LoVo (cell line): Measurements from ENCODE around the gene EMILIN3.

ENCODE experiments used
- DNase-seq: peaks from one replicate; pipeline ENCODE4 v3.0.0-alpha.2; 2016; ENCODE audit warnings: low spot score

The EMILIN3 gene

GRCh38 chr20:41364236-41364855, 2.3 kb downstream of the EMILIN3 start:
- DNase-seq: no peak

- DNase-seq: no peak
Observed at GRCh38 chr20:41363601-41364000, 3.0 kb downstream of the EMILIN3 start.

GRCh38 chr20:41362748-41363140, 3.9 kb downstream of the EMILIN3 start:
- DNase-seq: no peak

GRCh38 chr20:41361757-41362747, 4.6 kb downstream of the EMILIN3 start:
- DNase-seq: no peak

GRCh38 chr20:41360831-41361756, 5.5 kb downstream of the EMILIN3 start:
- no peak for DNase-seq

GRCh38 chr20:41359541-41360011, 7.0 kb downstream of the EMILIN3 start:
- DNase-seq: no peak

- no peak for DNase-seq
Observed at GRCh38 chr20:41358717-41359116, 7.9 kb downstream of the EMILIN3 start.

GRCh38 chr20:41358230-41358629, 8.4 kb downstream of the EMILIN3 start:
- no peak for DNase-seq

- DNase-seq: no peak
Observed at GRCh38 chr20:41357424-41358163, 9.0 kb downstream of the EMILIN3 start.

- DNase-seq: no peak
Observed at GRCh38 chr20:41356951-41357350, 9.7 kb downstream of the EMILIN3 start.

GRCh38 chr20:41355598-41356203, 10.9 kb downstream of the EMILIN3 start:
- DNase-seq: no peak

GRCh38 chr20:41355192-41355591, 11.4 kb downstream of the EMILIN3 start:
- no peak for DNase-seq

- DNase-seq: no peak
Observed at GRCh38 chr20:41353530-41353929, 13.1 kb downstream of the EMILIN3 start.

- DNase-seq: no peak
Observed at GRCh38 chr20:41352666-41353065, 14.0 kb downstream of the EMILIN3 start.

GRCh38 chr20:41352106-41352505, 14.5 kb downstream of the EMILIN3 start:
- no peak for DNase-seq

- no peak for DNase-seq
Observed at GRCh38 chr20:41350408-41350962, 16.1 kb downstream of the EMILIN3 start.

- DNase-seq: no peak
Observed at GRCh38 chr20:41349943-41350342, 16.7 kb downstream of the EMILIN3 start.

- no peak for DNase-seq
Observed at GRCh38 chr20:41349266-41349665, 17.4 kb downstream of the EMILIN3 start.

- DNase-seq: no peak
Observed at GRCh38 chr20:41348430-41349172, 18.0 kb downstream of the EMILIN3 start.
